ENCODE data around the gene C2CD4D. TPM values are rescaled to one million over a fixed set of nuclear protein-coding genes. Genes with fewer than 3 reads are reported as not detected.

Gene C2CD4D
- total RNA-seq, 1 donor from 2014 or later: not detected

Small RNA genes within 50 kb of the gene (small RNA-seq; reads per million reads assigned to genes)
- gene RF00019 (ENCODE audit: low replicate concordance): not detected

Other genes starting within 250 kb of the C2CD4D start
- 44.2 TPM for gene SNX27, start 227.8 kb downstream of the C2CD4D start, total RNA-seq
- not detected for gene CELF3, start 123.0 kb downstream of the C2CD4D start, total RNA-seq
- not detected for gene RIIAD1, start 118.3 kb downstream of the C2CD4D start, total RNA-seq
- gene MRPL9, start 76.3 kb downstream of the C2CD4D start, total RNA-seq: 62.1 TPM
- gene TDRKH, start 49.3 kb downstream of the C2CD4D start, total RNA-seq: 6.7 TPM
- 0.41 TPM for gene LINGO4, start 34.4 kb downstream of the C2CD4D start, total RNA-seq
- 13.7 TPM for gene RORC, start 8.0 kb downstream of the C2CD4D start, total RNA-seq
- not detected for gene THEM5, start 13.9 kb upstream of the C2CD4D start, total RNA-seq
- gene THEM4, start 69.7 kb upstream of the C2CD4D start, total RNA-seq: 14.1 TPM
- gene S100A10, start 154.0 kb upstream of the C2CD4D start, total RNA-seq: 105 TPM
- 36.0 TPM for gene S100A11, start 197.2 kb upstream of the C2CD4D start, total RNA-seq
- not detected for gene TCHHL1, start 249.2 kb upstream of the C2CD4D start, total RNA-seq